GM12878 (cell line): Measurements from ENCODE around the gene FRMD3. TPM values are rescaled to one million over a fixed set of nuclear protein-coding genes. Genes with fewer than 3 reads are reported as not detected.

ENCODE experiments used
- ATAC-seq: fragments of 200-7000 bp; cut with Tn5 transposase; 3 replicates; pipeline ENCODE4 v1.9.1; 2020; ENCODE audit warnings: mild to moderate bottlenecking, moderate library complexity
- BruUV-seq: library from RNA; stranded (reverse); fragments of 400-500 nt; replicated peaks from 2 replicates; lab custom pipeline; 2021; lab: Mats Ljungman, UMichigan
- CTCF ChIA-PET: fragments of 300-600 bp; sonication (Branson Sonifier 250); formaldehyde crosslinking; extraction: SDS; loops from one replicate; lab custom pipeline; 2021; ENCODE audit warnings: inconsistent platforms; lab: Yijun Ruan, JAX
- POLR2A ChIA-PET: fragments of 350-600 bp; formaldehyde crosslinking; extraction: SDS; loops from one replicate; lab custom pipeline; 2021; ENCODE audit warnings: inconsistent platforms; lab: Charles Lee
- RAD21 ChIA-PET: fragments of 300-600 bp; sonication (Branson Sonifier 250); formaldehyde crosslinking; loops from one replicate; lab custom pipeline; 2023; ENCODE audit warnings: antibody characterized with exemption; ENCODE audit not compliant: unreplicated experiment; lab: Charles Lee
- SMC1A ChIA-PET: fragments of 300-600 bp; sonication (Branson Sonifier 250); formaldehyde crosslinking; loops from one replicate; lab custom pipeline; 2023; ENCODE audit not compliant: unreplicated experiment, uncharacterized antibody; lab: Charles Lee
- DNase-seq: peaks from one replicate; pipeline ENCODE4 v3.0.0-alpha.2; 2011; ENCODE audit warnings: low read depth, low spot score
- FAIRE-seq: peaks from 3 replicates; lab custom pipeline; 2011; peaks lifted over from hg19 to GRCh38; lab: Jason Lieb, UNC
- H2AFZ ChIP-seq: 2 replicates; pipeline ENCODE4 v1.6.0; 2011; ENCODE audit warnings: low read depth, low read length, control low read depth; ENCODE audit not compliant: control insufficient read depth
- H3K27ac ChIP-seq: 2 replicates; pipeline ENCODE4 v1.5.1; 2011; ENCODE audit warnings: control low read depth; ENCODE audit not compliant: control insufficient read depth, insufficient read depth
- H3K27me3 ChIP-seq, 2 experiments: replicated peaks in 1 of 2; 2 replicates each; pipeline versions ENCODE4 v1.6.0 to v1.6.1; 2011; ENCODE audit warnings: low read length in 1 of 2; ENCODE audit not compliant: control insufficient read depth in 2 of 2, insufficient read depth in 2 of 2
- H3K36me3 ChIP-seq, 2 experiments: 2 replicates each; pipeline ENCODE4 v1.5.1; 2011; ENCODE audit warnings: low read length in 1 of 2; ENCODE audit not compliant: control insufficient read depth in 2 of 2, insufficient read depth in 2 of 2
- H3K4me1 ChIP-seq: 2 replicates; pipeline ENCODE4 v1.6.1; 2011; ENCODE audit warnings: mild to moderate bottlenecking, low read length, moderate library complexity, mixed read lengths; ENCODE audit not compliant: control insufficient read depth, insufficient read depth
- H3K4me2 ChIP-seq: 2 replicates; pipeline ENCODE4 v1.6.0; 2011; ENCODE audit warnings: control low read depth; ENCODE audit not compliant: control insufficient read depth, insufficient read depth
- H3K4me3 ChIP-seq: fragments of 200-600 bp; sonication (generic); 2 replicates; pipeline ENCODE4 v1.5.1; 2016
- H3K79me2 ChIP-seq: 2 replicates; pipeline ENCODE4 v1.6.0; 2011; ENCODE audit warnings: low read length; ENCODE audit not compliant: control insufficient read depth, insufficient read depth
- H3K9ac ChIP-seq: 2 replicates; pipeline ENCODE4 v1.8.0; 2011; ENCODE audit warnings: low read length, control low read depth, mixed read lengths; ENCODE audit not compliant: control insufficient read depth, insufficient read depth
- H3K9me3 ChIP-seq: replicated peaks from 3 replicates; pipeline ENCODE4 v1.5.1; 2011; ENCODE audit warnings: mild to moderate bottlenecking, low read length; ENCODE audit not compliant: control insufficient read depth, insufficient read depth
- H4K20me1 ChIP-seq: 2 replicates; pipeline ENCODE4 v1.6.0; 2011; ENCODE audit not compliant: control insufficient read depth, insufficient read depth
- BRCA1 ChIP-seq: IDR thresholded peaks from 2 replicates; pipeline ENCODE4 v1.6.1; 2011; ENCODE audit warnings: low read depth, low read length, improper control_type of control experiment
- EED ChIP-seq: sonication (generic); IDR thresholded peaks from 2 replicates; pipeline ENCODE4 v1.6.1; 2016; ENCODE audit warnings: antibody characterized with exemption, low read depth
- HDGF ChIP-seq: fragments of 450-650 bp; IDR thresholded peaks from 2 replicates; pipeline ENCODE4 v1.6.1; 2016; ENCODE audit warnings: antibody characterized with exemption
- POU2F2 ChIP-seq: IDR thresholded peaks from 3 replicates; pipeline ENCODE4 v1.6.1; 2011; ENCODE audit warnings: low read depth, mild to moderate bottlenecking, low read length, borderline replicate concordance
- RCOR1 ChIP-seq: conservative IDR thresholded peaks from 2 replicates; pipeline ENCODE4 v1.6.1; 2012; ENCODE audit warnings: low read depth, low read length, improper control_type of control experiment
- SIN3A ChIP-seq: IDR thresholded peaks from 2 replicates; pipeline ENCODE4 v1.6.1; 2012; ENCODE audit warnings: low read depth, low read length, improper control_type of control experiment
- SMAD1 ChIP-seq: fragments of 450-650 bp; IDR thresholded peaks from 2 replicates; pipeline ENCODE4 v1.6.1; 2018; ENCODE audit warnings: mild to moderate bottlenecking, low read depth; ENCODE audit not compliant: partially characterized antibody
- SMARCA5 ChIP-seq: fragments of 450-650 bp; IDR thresholded peaks from 2 replicates; pipeline ENCODE4 v1.6.1; 2017; ENCODE audit warnings: mild to moderate bottlenecking
- SUZ12 ChIP-seq: fragments of 200-600 bp; sonication (generic); IDR thresholded peaks from one replicate; pipeline ENCODE4 v1.6.1; 2018; ENCODE audit warnings: antibody characterized with exemption, mild to moderate bottlenecking; ENCODE audit not compliant: unreplicated experiment
- TAF1 ChIP-seq: IDR thresholded peaks from 2 replicates; pipeline ENCODE4 v1.6.1; 2011; ENCODE audit warnings: mild to moderate bottlenecking, low read depth, low read length, borderline replicate concordance
- WRNIP1 ChIP-seq: IDR thresholded peaks from 2 replicates; pipeline ENCODE4 v1.6.1; 2011; ENCODE audit warnings: low read depth, low read length, improper control_type of control experiment, borderline replicate concordance
- ZNF274 ChIP-seq: IDR thresholded peaks from one replicate; pipeline ENCODE4 v1.8.0; 2011; ENCODE audit not compliant: insufficient read length, insufficient read depth
- ZNF592 ChIP-seq: fragments of 450-650 bp; IDR thresholded peaks from 2 replicates; pipeline ENCODE4 v1.6.1; 2017; ENCODE audit warnings: mild to moderate bottlenecking, moderate library complexity
- WGBS: methylation state at CpG from one replicate; pipeline ENCODE4 v1.1.6; 2016; ENCODE audit warnings: low lambda C conversion rate; ENCODE audit not compliant: insufficient replicate concordance, insufficient coverage; ENCODE audit errors: missing lambda C conversion rate; 5-methylcytosine and 5-hydroxymethylcytosine counted together
- in situ Hi-C: fragments of 300-500 bp; cut with MboI; formaldehyde crosslinking; loops from 9 replicates; pipeline ENCODE4 v1.14.3; 2018; ENCODE audit warnings: mixed read lengths
- intact Hi-C: fragments of 100-400 bp; cut with micrococcal nuclease; formaldehyde crosslinking; loops from one replicate; pipeline ENCODE4 v1.14.2; 2022; ENCODE audit not compliant: unreplicated experiment
- polyA plus RNA-seq, 11 experiments: library from polyadenylated mRNA; depleted of rRNA in 4 of 11; unstranded in 6 of 11; stranded (reverse) in 5 of 11; fragments of >200 nt; fragmentation: Nextera tagmentation in 4 of 11; fragmentation: Illumina TruSeq in 1 of 11; extraction: Ambion mirVana in 4 of 11; extraction: Trizol in 1 of 11; gene quantifications; 1 replicate in 1 of 11; 2 replicates in 10 of 11; pipeline versions ENCODE4 v1.2.1 to v1.2.3, GENCODE V29; 2011 to 2016; ENCODE audit warnings: inconsistent platforms in 2 of 11, missing spikeins in 2 of 11, low read depth in 1 of 11
- total RNA-seq, 4 experiments: library from RNA; depleted of rRNA in 3 of 4; stranded (reverse); fragments of >200 nt in 3 of 4; fragmentation: Illumina TruSeq in 1 of 4; extraction: Trizol in 1 of 4; gene quantifications; 2 replicates each; pipeline versions ENCODE4 v1.2.1 to v1.2.3, GENCODE V29; 2013 to 2021
- TF ChIP-seq, protein P1 (sequence below): fragments of 450-650 bp; IDR thresholded peaks from 2 replicates; pipeline ENCODE4 v1.6.1; 2017; ENCODE audit warnings: mild to moderate bottlenecking
- TF ChIP-seq, protein P2 (sequence below): fragments of 450-650 bp; IDR thresholded peaks from 2 replicates; pipeline ENCODE4 v1.6.1; 2016; ENCODE audit warnings: mild to moderate bottlenecking, moderate library complexity, borderline replicate concordance

The FRMD3 gene
- total and polyA plus RNA-seq, 10 of the 15 experiments (the other 5 are each of a cell fraction or from before 2014, with no cell fraction given): 0.04 to 0.68 (median 0.21) TPM; not detected in 1

DNA sequence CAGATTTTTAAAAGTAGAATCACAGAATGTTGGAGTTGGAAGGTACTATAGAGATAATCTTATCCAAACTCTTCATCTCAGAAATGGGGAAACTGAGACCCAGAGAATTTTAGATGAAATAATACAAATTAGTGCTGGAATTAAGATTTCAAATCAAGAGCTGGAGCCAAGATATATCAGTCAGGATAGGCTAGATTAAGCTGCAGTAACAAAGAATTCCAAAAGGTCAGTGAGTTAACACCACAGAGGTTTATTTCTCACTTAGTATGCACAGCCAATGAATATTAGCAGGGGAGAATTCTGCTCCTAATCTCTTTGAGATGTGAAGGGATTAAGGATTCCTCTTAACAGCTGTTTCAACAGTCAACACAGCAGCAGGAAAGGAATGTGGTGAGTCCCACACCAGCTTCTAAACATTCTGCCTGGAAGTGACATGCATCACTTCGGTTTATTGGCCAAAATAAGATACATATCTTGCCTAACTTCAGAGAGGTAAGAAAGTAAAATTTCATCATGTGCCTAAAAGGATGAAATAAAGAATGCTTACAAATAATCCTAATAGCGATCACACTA is 136.8 kb downstream of the FRMD3 start:
- ChIA-PET RAD21 (no interaction called here), CTCF (interaction anchor here (0.9 kb wide), 1 partner anchor 831 kb away, joined by 3 read pairs; no protein-coding TSS in a partner anchor), SMC1A (interaction anchor here (1.1 kb wide), 1 partner anchor 31 kb away, joined by 4 read pairs; no protein-coding TSS in a partner anchor), POLR2A (no interaction called here)
- ATAC-seq (no peak), DNase-seq (no peak), FAIRE-seq (no peak)
- H3K79me2 ChIP-seq: no peaks in the 10 kb centered on the region
- no peaks in the 10 kb centered on the region for H3K9me3 ChIP-seq
- H3K9ac ChIP-seq: no peak overlapping the region
- no peak overlapping the region for H3K27ac ChIP-seq
- TF ChIP-seq POU2F2: no peak
- no peak for TF ChIP-seq ZNF274
- no peak for TF ChIP-seq RCOR1
- no peak for TF ChIP-seq TAF1
- no peak for TF ChIP-seq SIN3A
- TF ChIP-seq ZNF592: no peak
- no peak for TF ChIP-seq SMARCA5
- TF ChIP-seq BRCA1: no peak
- TF ChIP-seq HDGF: no peak
- no peak for TF ChIP-seq SMAD1
- no peak for TF ChIP-seq WRNIP1
- no peak for TF ChIP-seq SUZ12
- TF ChIP-seq, protein P1, sequence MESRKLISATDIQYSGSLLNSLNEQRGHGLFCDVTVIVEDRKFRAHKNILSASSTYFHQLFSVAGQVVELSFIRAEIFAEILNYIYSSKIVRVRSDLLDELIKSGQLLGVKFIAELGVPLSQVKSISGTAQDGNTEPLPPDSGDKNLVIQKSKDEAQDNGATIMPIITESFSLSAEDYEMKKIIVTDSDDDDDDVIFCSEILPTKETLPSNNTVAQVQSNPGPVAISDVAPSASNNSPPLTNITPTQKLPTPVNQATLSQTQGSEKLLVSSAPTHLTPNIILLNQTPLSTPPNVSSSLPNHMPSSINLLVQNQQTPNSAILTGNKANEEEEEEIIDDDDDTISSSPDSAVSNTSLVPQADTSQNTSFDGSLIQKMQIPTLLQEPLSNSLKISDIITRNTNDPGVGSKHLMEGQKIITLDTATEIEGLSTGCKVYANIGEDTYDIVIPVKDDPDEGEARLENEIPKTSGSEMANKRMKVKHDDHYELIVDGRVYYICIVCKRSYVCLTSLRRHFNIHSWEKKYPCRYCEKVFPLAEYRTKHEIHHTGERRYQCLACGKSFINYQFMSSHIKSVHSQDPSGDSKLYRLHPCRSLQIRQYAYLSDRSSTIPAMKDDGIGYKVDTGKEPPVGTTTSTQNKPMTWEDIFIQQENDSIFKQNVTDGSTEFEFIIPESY: no peak
- TF ChIP-seq EED: no peak
- TF ChIP-seq, protein P2, sequence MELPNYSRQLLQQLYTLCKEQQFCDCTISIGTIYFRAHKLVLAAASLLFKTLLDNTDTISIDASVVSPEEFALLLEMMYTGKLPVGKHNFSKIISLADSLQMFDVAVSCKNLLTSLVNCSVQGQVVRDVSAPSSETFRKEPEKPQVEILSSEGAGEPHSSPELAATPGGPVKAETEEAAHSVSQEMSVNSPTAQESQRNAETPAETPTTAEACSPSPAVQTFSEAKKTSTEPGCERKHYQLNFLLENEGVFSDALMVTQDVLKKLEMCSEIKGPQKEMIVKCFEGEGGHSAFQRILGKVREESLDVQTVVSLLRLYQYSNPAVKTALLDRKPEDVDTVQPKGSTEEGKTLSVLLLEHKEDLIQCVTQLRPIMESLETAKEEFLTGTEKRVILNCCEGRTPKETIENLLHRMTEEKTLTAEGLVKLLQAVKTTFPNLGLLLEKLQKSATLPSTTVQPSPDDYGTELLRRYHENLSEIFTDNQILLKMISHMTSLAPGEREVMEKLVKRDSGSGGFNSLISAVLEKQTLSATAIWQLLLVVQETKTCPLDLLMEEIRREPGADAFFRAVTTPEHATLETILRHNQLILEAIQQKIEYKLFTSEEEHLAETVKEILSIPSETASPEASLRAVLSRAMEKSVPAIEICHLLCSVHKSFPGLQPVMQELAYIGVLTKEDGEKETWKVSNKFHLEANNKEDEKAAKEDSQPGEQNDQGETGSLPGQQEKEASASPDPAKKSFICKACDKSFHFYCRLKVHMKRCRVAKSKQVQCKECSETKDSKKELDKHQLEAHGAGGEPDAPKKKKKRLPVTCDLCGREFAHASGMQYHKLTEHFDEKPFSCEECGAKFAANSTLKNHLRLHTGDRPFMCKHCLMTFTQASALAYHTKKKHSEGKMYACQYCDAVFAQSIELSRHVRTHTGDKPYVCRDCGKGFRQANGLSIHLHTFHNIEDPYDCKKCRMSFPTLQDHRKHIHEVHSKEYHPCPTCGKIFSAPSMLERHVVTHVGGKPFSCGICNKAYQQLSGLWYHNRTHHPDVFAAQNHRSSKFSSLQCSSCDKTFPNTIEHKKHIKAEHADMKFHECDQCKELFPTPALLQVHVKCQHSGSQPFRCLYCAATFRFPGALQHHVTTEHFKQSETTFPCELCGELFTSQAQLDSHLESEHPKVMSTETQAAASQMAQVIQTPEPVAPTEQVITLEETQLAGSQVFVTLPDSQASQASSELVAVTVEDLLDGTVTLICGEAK: no peak
- no peaks in the 10 kb centered on the region for H3K36me3 ChIP-seq
- no TSS peak for BruUV-seq
- H3K4me2 ChIP-seq: no peak overlapping the region
- no peaks in the 10 kb centered on the region for H4K20me1 ChIP-seq
- in situ Hi-C loops (no loop called here), intact Hi-C loops (no loop called here)
- no peak overlapping the region for H2AFZ ChIP-seq
- WGBS: 40% methylated on average over 2 of the region's 2 CpGs
- no peaks in the 10 kb centered on the region for H3K27me3 ChIP-seq
- H3K4me3 ChIP-seq: no peak overlapping the region
- no peaks in the 10 kb centered on the region for H3K4me1 ChIP-seq
